Natural killer cell (primary cell): ENCODE results near the gene RXRB. TPM values are rescaled to one million over a fixed set of nuclear protein-coding genes. Genes with fewer than 3 reads are reported as not detected.

ENCODE experiments used
- ATAC-seq, 3 donors: fragments of 150-1000 bp in 2 of 3; fragments of 200-7000 bp in 1 of 3; cut with Tn5 transposase; 1 replicate in 1 of 3; 2 replicates in 2 of 3; pipeline ENCODE4 v1.10.0; 2021; ENCODE audit warnings: mild to moderate bottlenecking in 2 of 3, moderate library complexity in 2 of 3
- DNase-seq, 2 donors: peaks; one replicate each; pipeline versions ENCODE4 v3.0.0 to v3.0.0-alpha.2; 2013 to 2021; ENCODE audit warnings: mixed read lengths in 1 of 2
- H3K27ac ChIP-seq: one replicate; pipeline ENCODE4 v1.5.1; 2013; ENCODE audit warnings: mild to moderate bottlenecking, low read length
- H3K27me3 ChIP-seq: one replicate; pipeline ENCODE4 v1.6.1; 2013; ENCODE audit warnings: low read length; ENCODE audit not compliant: control insufficient read depth, insufficient read depth
- H3K36me3 ChIP-seq: one replicate; pipeline ENCODE4 v1.6.1; 2013; ENCODE audit warnings: low read length; ENCODE audit not compliant: control insufficient read depth, insufficient read depth
- H3K4me1 ChIP-seq: one replicate; pipeline ENCODE4 v1.6.1; 2013; ENCODE audit warnings: low read length; ENCODE audit not compliant: control insufficient read depth, insufficient read depth
- H3K4me3 ChIP-seq: one replicate; pipeline ENCODE4 v1.5.1; 2013; ENCODE audit warnings: low read length
- H3K9me3 ChIP-seq: one replicate; pipeline ENCODE4 v1.6.1; 2013; ENCODE audit warnings: low read length; ENCODE audit not compliant: control insufficient read depth, insufficient read depth
- H3K27ac Mint-ChIP-seq, 2 donors: one replicate each; pipeline ENCODE4 v1.8.0; 2022; ENCODE audit warnings: mild to moderate bottlenecking in 2 of 2, mixed read lengths in 2 of 2, moderate library complexity in 1 of 2
- H3K27me3 Mint-ChIP-seq, 2 donors: one replicate each; pipeline ENCODE4 v1.8.0; 2022; ENCODE audit warnings: low read depth in 2 of 2, mixed read lengths in 2 of 2
- H3K36me3 Mint-ChIP-seq: one replicate; pipeline ENCODE4 v1.8.0; 2022; ENCODE audit warnings: mixed read lengths
- H3K4me1 Mint-ChIP-seq, 2 donors: one replicate each; pipeline ENCODE4 v1.8.0; 2022; ENCODE audit warnings: mixed read lengths in 2 of 2
- H3K4me3 Mint-ChIP-seq: one replicate; pipeline ENCODE4 v1.8.0; 2022; ENCODE audit warnings: mild to moderate bottlenecking, moderate library complexity, mixed read lengths
- H3K9me3 Mint-ChIP-seq, 2 donors: one replicate each; pipeline ENCODE4 v1.8.0; 2022; ENCODE audit warnings: mixed read lengths in 2 of 2
- CTCF ChIP-seq: fragments of 200-600 bp; IDR thresholded peaks from one replicate; pipeline ENCODE4 v1.8.0; 2022; ENCODE audit warnings: antibody characterized with exemption
- WGBS: methylation state at CpG from one replicate; pipeline ENCODE4 v1.1.7; 2013; ENCODE audit warnings: missing lambda C conversion rate; ENCODE audit not compliant: insufficient coverage; 5-methylcytosine and 5-hydroxymethylcytosine counted together
- intact Hi-C: fragments of 100-400 bp; cut with micrococcal nuclease; formaldehyde crosslinking; loops from one replicate; pipeline ENCODE4 v1.14.2; 2022
- total RNA-seq, 4 donors: library from RNA; stranded (reverse); fragments of 120-200 nt in 1 of 4; gene quantifications; one replicate each; pipeline versions ENCODE4 v1.2.3 to v1.2.4, GENCODE V29; 2013 to 2022

The RXRB gene
- total RNA-seq, 3 donors from 2014 or later (not counting 1 experiment from before 2014, with no cell fraction given), result 72.3 to 96.4 (median 73.9) TPM

GRCh38 chr6:33177552-33178446 is 22.7 kb downstream of the RXRB start:
- Mint-ChIP-seq H3K36me3 (peaks cover 3% of the 10 kb centered on the region), H3K9me3 (peaks cover 1 to 2% of the 10 kb centered on the region in 2 donors), H3K27me3 (peaks cover 7 to 16% of the 10 kb centered on the region in 2 donors), H3K4me3 (no peak overlapping the region), H3K4me1 (peaks cover 3 to 4% of the 10 kb centered on the region in 2 donors), H3K27ac (no peak overlapping the region)
- H3K4me1 ChIP-seq, result peaks cover under 1% of the 10 kb centered on the region
- TF ChIP-seq CTCF, result no peak
- H3K27me3 ChIP-seq, result no peaks in the 10 kb centered on the region
- peaks cover under 1% of the 10 kb centered on the region for H3K9me3 ChIP-seq
- H3K36me3 ChIP-seq, result no peaks in the 10 kb centered on the region
- WGBS, result 88% methylated on average over 15 of the region's 19 CpGs
- H3K27ac ChIP-seq, result no peak overlapping the region
- DNase-seq, result no peak
- no peak overlapping the region for H3K4me3 ChIP-seq
- intact Hi-C loops, result no loop called here
- no peak for ATAC-seq

GRCh38 chr6:33176906-33177305 is 23.6 kb downstream of the RXRB start:
- DNase-seq (no peak), ATAC-seq (no peak)
- no peaks in the 10 kb centered on the region for H3K9me3 ChIP-seq
- Mint-ChIP-seq H3K4me1 (no peaks in the 10 kb centered on the region), H3K9me3 (no peaks in the 10 kb centered on the region), H3K27ac (no peak overlapping the region), H3K36me3 (no peaks in the 10 kb centered on the region), H3K4me3 (no peak overlapping the region), H3K27me3 (peaks cover 7 to 16% of the 10 kb centered on the region in 2 donors)
- H3K4me3 ChIP-seq, result no peak overlapping the region
- no peaks in the 10 kb centered on the region for H3K36me3 ChIP-seq
- WGBS, result 90% methylated on average over 7 of the region's 7 CpGs
- no peaks in the 10 kb centered on the region for H3K4me1 ChIP-seq
- intact Hi-C loops, result no loop called here
- no peak for TF ChIP-seq CTCF
- no peak overlapping the region for H3K27ac ChIP-seq
- no peaks in the 10 kb centered on the region for H3K27me3 ChIP-seq

GRCh38 chr6:33175436-33176069 is 24.9 kb downstream of the RXRB start:
- no peak overlapping the region for H3K27ac ChIP-seq
- H3K4me1 ChIP-seq, result no peaks in the 10 kb centered on the region
- no peak overlapping the region for H3K27ac Mint-ChIP-seq
- H3K27me3 Mint-ChIP-seq, result peaks cover 7 to 19% of the 10 kb centered on the region in 2 donors
- 86% methylated on average over 10 of the region's 10 CpGs for WGBS
- ATAC-seq (no peak), DNase-seq (no peak)
- H3K36me3 Mint-ChIP-seq, result no peaks in the 10 kb centered on the region
- TF ChIP-seq CTCF, result no peak
- no peaks in the 10 kb centered on the region for H3K9me3 Mint-ChIP-seq
- no peaks in the 10 kb centered on the region for H3K36me3 ChIP-seq
- intact Hi-C loops, result no loop called here
- H3K9me3 ChIP-seq, result no peaks in the 10 kb centered on the region
- no peaks in the 10 kb centered on the region for H3K4me1 Mint-ChIP-seq
- H3K27me3 ChIP-seq, result no peaks in the 10 kb centered on the region
- no peak overlapping the region for H3K4me3 ChIP-seq
- no peak overlapping the region for H3K4me3 Mint-ChIP-seq
